Globus pallidus (tissue), 1 donor: ENCODE results near the gene CD7.
A peak's percentile ranks its signal among the peaks of the same experiment; 100 is the strongest.

Experiments
- DNase-seq: peaks from one replicate; pipeline ENCODE4 v3.0.0-alpha.2; 2015; ENCODE audit warnings: low spot score

CD7 gene

DNA sequence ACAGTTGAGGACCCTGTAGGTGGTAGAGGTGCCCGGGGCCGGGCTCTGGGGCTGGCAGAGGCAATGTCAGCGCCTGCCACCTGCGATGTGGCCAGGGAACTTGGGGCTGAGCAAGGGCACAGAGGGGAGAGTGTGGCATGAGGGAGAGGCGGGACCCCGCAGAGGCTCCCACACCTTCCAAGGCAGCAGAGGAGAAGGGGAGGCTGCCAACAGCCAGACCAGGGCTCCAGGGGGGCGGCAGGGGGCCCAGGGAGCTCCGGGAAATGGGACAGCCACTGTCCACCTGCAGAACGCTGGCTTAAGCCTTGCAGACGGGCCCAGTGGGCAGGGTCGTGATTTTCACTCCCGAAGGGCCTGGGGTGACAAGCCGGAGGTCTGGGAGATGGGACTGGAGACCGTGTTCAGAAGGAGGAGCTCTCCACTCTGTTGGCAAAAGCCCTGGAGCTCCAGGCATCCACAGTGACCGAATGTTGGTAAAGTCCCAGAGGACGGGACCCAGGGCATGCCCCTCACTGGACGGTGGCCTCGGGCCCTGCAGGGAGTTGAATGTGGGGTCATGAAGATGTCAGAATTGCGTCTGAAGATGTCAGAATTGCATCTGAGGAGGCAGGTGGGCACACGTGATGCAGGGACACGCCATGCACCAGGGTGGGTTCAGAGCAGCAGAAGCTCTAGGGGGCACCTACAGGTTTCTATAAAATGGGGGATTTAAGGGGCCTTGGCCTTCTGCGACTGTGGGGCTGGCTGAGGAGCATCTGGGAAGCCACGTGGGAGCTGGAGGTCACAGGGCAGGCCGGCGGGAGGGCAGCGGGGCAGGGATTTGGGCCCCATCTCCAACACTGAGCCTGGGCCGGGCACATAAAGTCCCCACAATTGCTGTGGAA, 18.6 kb downstream of the CD7 start:
- DNase-seq, result no peak

DNA sequence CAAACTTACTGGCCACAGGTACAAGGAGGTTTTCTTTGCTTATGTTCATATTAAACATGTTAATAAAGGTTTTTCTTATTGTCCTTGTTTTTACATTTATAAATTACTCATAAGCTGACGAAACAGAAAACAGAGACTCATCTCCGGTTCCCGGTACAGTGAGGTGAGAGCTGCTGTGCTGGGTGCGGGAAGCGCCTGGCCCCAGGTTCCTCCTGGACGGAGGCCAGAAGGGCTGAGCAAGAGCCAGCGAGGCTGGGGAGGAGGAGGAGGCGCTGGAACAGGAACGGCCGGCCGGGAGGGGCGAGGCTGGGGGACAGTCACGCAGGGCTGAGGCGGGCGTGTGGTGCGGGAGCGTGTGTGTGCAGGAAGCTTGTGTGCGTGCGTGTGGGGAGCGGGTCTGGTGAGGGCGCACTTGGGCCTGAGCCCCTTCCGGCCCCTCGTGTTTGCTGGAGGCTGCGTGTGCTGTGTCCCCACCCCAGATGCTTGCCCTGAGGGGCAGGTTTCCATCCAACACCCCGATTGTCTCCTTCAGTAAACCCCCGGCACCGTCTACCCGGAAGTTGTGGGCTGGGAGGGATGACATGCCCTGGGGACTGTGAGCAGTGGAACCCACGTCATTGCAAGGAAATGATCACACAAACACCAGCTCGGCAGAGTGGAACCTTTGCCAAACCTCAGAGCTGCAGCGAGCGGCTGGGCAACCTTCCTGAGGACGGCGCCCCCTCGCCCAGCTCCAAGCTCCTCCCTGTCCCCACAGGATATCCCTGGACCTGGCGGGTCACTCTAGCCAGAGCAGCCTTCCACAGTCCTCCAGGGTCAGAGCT, 19.5 kb downstream of the CD7 start:
- peak; percentile 56 for DNase-seq

DNA sequence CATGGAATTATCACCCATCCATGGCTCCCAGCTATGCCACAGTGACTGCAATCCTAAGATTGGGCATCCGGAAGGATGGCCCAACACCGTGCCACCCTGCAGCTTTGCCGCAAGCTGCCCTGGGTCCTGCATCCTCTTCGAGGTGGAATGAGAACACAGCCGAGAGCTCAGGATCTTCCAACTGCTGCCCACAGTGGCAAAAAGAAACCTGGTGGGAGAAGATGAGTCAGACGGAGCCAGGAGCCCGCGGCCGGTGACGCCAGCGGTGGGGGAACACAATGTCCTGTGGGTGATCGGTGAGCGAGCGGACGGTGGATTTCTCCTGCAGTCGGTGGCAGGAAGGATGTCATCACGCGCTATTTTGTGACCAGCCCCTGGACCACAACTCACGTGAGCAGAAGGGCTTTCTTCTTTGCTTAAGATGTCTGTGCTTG, 20.1 kb downstream of the CD7 start:
- no peak for DNase-seq

- no peak for DNase-seq
Measured at GRCh38 chr17:82296511-82297279, 20.7 kb downstream of the CD7 start.

- DNase-seq, result no peak
Measured at GRCh38 chr17:82295472-82295814, 22.0 kb downstream of the CD7 start.

DNA sequence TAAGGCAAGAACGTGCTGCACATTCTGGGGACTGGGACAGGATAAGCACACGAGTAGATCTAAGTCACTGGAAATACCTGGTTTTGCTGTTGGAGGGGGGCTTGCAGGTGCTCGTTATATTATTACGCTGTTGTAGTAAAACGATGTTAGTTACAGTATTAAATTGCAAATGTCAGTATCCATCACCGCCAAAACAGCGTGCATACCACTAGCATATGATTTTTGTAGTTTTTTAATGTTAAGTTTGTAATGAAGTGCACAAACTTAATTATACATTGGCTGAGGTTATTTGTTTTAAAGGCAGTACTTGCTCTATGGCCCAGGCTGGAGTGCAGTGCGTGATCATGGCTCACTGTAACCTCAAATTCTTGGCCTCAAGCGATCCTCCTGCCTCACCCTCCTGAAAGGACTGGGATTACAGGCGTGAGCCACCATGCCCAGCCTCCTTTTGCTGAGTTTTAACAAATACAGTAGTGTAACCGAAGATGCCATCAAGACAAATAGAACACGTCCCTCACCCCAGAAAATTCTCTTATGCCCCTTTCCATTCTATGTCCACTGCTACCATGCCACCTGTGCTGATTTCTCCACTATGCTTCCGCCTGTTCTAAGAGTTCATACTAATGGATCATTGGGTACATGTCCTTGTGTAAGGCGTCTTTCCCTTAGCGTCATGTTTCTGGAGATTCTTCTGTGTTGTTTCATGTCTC, 23.2 kb downstream of the CD7 start:
- no peak for DNase-seq

DNA sequence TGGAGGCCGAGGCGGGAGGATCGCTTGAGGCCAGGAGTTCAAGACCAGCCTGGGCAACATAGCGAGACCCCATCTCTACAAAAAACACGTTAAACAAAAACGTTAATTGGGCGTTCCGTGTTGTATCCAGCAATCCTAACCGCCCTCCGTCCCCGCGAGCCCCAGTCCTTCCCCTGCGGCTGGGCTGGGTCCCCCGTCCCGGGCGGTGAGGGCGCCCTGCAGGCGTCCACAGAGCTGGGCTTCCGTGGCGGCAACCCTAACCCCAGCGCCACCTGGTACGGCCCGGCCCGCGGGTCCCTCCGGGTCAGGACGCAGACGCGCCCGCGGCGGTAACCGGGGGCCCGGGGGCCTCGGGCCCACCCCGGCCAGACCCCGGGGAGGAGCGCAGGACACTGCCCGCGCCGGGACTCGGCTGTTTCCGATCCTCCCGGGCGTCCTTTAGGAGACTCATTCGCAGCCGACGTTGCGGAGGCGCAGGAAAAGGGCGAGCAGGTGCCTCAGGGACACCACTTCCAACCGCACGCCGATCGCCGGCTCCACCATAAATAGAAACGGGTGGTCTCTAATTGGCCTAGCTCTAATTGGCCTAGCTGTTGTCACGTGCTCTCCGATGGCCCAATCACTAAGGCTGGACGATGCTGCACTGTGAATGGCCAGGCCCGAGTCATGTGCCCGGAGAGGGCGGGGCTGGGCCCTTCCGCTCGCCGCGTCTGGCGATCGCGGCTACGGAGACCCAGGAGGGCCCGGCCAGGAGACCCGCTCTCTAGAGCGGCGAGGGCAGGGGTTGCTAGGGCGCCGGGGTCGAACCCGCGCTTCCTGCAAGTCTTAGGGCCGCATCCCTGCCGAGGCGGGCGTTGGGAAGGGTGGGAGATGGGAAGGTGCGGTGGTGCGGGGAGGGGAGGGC, 24.9 kb downstream of the CD7 start:
- peak; percentile 97 for DNase-seq

- no peak for DNase-seq
Measured at GRCh38 chr17:82291582-82292250, 25.7 kb downstream of the CD7 start.

DNA sequence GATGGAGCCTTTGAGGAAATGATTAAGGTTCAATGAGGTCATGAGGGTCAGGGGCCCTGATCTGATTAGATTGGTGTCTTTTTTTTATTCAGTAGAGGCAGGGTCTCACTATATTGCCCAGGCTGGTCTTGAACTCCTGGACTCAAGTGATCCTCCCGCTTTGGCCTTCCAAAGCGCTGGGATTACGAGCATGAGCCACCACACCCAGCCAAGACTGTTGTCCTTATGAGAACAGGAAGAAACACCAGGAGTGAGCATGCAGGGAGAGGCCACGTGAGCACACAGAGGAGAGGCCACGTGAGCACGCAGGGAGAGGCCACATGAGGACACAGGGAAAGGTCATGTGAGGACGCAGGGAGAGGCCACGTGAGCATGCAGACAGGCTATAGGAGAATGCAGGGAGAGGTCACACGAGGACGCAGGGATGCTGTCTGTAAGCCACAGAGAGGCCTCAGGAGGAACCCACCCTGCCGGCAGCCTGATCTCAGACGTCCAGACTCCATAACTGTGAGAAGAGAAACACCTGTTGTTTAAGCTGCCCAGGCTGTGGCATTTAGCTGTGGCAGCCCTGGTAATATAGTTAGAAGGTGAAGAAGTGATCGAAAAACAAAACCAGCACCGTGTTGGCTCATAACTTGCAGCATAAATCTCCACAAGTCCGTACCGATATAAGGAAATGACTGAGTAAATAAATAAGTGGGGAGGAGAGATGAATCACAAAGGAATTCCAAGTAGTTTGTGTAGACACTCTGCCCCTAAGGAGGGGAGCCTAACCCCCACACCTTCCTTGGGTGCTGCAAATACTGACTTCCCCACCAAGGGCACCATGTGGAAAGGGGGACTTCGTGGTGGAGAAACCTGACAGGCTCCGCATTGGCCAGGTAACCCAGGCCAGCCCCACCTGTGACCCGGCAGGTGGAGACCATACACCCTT, 29.3 kb downstream of the CD7 start:
- no peak for DNase-seq

- no peak for DNase-seq
Measured at GRCh38 chr17:82287013-82287867, 30.2 kb downstream of the CD7 start.

- no peak for DNase-seq
Measured at GRCh38 chr17:82285141-82285540, 32.3 kb downstream of the CD7 start.

- DNase-seq, result no peak
Measured at GRCh38 chr17:82283208-82283749, 34.1 kb downstream of the CD7 start.

DNA sequence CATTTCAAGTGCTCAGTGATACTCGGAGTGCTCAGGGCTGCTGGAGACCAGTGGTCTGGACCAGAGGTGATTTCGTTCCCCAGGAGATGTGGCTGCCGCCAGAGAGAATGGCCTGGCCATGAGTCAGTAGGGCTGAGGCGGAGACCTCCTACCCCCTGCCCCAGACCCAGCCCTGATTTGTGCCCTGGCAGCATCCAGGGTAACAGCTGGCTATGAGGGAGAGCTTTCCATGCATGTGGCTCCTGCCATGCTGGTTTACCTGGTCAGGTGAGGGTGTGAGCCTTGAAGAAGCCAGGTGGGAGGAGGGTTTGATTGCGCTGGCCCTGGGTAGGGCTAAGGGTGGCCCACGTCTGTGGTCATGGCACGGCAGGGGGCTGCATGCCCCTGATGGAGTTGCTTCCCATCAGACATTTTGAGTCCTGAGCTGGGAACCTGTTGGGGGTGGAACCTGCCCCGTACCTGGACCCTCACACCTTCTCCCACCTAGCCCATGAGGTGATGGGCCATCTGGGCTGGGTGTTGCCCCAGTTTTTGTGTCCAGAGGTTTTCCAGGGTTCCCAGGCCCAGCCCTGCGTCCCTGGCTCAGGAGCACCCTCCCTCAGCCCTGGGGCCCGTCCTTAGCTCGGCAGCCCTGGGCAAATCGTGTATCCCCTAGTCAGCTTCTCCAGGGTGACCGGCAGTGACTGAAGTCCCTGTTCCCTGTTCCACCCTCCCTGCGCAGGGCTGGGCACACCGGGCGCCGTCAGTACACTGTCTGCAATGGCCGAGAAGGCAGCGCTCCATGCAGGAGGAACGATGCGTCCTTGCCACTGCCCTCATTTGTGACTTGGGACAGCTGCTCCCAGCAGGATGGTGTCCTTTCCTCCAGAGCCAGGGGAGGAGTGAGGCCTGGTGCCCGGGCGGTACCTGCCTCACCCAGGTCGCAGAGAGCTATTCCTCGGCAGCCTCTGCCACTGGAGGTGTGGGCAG, 34.9 kb downstream of the CD7 start:
- DNase-seq, result no peak

DNA sequence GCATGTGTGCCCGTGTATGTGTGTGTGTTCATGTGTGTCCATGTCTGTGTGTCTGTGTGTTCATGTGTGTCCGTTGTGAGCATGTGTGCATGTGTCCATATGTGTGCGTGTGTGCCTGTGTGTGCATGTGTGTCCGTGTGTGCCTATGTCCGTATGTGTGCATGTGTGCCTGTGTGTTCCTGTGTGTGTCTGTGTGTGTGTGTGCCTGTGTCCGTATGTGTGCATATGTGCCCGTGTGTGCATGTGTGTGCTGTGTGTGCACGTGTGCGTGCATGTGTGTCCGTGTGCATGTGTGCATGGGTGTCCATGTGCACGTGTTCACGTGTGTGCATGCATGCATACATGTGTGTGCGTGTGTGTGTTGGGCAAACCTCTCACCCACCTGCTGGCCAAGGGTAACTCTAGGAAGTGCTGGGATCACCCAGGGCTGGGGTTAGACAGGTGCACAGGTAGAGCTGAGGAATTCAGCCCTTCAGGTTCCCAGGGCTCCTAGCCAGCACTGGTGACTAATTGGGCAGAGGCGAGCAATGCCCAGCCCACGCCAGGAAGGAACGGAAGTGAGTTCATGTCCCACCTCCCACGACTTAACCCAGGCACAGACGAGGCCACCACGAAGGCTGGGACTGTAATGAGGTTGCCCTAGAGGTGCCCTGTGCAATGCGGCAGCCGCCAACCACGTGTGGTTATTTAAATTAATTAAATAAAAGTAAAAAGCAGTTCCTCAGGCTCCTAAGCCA, 35.7 kb downstream of the CD7 start:
- DNase-seq, result no peak

DNA sequence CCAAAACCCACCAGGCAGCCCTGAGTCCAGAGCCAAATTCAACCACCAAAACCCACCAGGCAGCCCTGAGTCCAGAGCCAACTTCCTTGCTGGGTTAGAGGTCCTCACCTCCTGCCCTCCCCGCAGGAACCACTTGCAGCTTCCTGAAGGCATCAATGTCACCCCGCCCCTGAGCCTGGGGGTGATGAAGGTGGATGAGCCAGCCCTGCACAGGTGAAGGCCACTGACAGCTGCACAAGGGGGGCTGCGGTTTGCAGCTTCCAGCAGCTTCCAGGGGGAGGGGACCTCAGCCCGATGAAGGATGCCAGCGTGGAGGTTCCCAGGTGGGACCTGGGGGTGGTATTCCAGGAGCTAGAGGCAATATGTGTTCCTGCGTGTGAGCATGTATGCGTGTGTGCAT, 36.3 kb downstream of the CD7 start:
- no peak for DNase-seq

DNA sequence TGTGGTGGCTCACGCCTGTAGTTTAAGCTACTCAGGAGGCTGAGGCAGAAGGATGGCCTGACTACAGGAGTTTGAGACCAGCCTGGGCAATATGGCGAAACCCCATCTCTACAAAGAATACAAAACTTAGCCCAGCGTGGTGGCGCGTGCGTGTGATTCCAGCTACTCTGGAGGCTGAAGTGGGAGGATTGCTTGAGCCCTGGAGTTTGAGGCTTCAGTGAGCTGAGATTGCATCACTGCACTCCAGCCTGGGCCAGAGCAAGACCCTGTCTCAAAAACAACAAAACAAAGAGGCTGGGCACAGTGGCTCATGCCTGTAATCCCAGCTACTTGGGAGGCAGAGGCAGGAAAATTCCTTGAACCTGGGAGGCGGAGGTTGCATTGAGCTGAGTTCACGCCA, 36.9 kb downstream of the CD7 start:
- no peak for DNase-seq
